Activated CD4-positive, alpha-beta T cell treated with anti-CD3 and anti-CD28 coated beads, Interleukin-2, amount 50 U/mL, for 16 hours (primary cell): ENCODE measurements around the gene TPSAB1.
"Not testable (repeated sequence)": the region's sequence is repeated elsewhere in the genome, so short reads cannot be mapped to it uniquely, and the experiment has no call there.

Experiments used
- DNase-seq: peaks from one replicate; pipeline ENCODE4 v3.0.0-alpha.2; 2020

TPSAB1 gene

DNA sequence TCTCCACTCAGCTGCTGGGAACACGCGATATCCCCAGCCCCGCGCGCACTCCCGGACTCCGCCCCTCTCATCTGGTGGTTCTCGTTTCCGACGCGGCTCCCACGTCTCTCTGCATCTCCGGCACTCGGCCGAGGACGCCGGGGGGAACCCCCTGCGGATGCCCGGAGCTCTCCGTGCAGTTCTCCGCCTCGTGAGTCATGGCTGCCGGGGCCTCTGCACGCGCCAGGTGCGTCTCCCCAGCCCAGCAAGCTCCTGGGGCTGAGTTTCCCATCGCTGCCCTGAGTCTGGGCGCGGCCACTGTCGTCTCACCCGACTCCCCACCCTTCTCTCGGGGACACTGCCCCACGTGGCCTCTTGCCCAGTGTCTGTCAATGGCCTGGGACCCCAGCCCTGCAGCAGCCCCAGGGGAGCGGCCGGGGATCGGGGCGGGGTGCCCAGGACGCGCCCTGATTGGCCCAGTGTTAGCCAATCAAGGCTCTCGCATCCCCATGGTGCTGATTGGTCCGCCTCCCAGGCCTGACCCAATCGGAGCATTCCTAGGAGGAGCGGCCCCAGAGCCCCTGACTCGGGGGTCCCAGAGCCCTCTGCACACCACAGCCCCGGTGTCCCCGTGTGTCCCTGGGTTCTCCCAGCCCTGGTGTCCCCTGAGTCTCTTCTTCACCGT, 13.3 kb downstream of the TPSAB1 start:
- not testable (repeated sequence) for DNase-seq

DNA sequence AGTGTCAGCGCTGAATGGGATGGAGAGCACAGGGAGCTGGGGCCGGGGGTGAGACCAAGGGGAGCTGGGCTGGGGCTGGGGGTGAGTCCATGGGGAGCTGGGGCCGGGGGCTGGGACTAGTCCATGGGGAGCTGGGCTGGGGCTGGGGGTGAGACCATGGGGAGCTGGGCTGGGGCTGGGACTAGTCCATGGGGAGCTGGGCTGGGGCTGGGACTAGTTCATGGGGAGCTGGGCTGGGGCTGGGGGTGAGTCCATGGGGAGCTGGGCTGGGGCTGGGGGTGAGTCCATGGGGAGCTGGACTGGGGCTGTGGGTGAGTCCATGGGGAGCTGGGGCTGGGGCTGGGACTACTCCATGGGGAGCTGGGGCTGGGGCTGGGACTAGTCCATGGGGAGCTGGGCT, 14.3 kb downstream of the TPSAB1 start:
- DNase-seq, result not testable (repeated sequence)

DNA sequence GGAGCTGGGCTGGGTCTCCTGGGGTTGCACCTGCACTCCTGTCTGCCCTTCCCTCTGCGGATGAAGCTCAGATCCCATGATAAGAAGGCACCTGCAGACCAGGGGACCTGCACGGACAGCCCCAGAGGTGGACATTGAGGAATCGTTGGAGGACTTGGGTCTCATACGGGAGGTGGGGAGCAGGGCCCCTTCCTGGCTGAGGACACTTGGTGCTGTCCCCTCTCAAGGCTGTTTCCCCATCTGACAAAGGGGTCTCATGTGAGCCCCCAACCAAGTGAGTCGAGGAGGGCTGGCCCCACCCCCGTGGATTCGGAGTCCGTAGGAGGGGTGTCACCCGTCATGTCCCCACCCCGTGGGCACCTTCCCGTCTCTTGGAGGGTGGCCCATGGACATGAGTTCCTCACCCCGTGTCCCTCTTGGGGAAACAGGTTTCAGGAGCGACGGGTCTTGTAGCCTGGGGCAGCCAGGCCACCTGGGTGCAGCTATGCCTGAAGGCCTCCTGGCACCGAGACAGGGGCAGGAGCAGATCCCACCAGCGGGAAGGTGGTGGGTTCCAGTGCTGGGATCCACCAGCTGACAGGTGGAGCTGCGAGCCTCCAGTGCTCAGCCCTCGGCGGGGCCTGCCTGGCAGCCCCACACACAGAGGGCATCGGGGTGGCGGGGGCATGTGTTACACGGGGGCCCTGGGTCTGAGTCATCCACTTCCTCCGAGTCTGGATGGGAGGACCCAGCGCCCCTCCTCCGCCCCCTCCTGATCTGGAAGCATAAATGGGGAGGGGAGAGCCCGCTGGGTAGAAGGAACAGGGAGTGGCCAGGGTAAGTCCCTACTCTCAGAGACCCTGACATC, 15.0 kb downstream of the TPSAB1 start, which contains the start of gene TPSD1:
TSS of gene TPSD1 (plus strand) at position 794 of the 847 bp plus-strand sequence. CDS start 212 bp downstream, outside the sequence.
- not testable (repeated sequence) for DNase-seq

DNA sequence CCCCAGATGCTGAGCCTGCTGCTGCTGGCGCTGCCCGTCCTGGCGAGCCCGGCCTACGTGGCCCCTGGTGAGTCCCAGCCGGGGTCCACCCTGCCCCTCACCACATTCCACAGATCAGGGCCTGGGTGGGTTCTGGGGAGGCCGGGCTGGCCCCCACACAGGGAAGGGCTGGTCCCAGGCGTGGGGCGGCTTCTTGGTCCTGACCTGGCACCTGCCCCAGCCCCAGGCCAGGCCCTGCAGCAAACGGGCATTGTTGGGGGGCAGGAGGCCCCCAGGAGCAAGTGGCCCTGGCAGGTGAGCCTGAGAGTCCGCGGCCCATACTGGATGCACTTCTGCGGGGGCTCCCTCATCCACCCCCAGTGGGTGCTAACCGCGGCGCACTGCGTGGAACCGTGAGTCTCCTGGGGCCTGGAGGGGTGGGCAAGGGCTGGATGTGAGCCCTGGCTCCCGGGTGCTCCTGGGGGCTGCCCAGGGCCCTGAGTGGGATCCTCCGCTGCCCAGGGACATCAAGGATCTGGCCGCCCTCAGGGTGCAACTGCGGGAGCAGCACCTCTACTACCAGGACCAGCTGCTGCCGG, 15.9 kb downstream of the TPSAB1 start:
- not testable (repeated sequence) for DNase-seq

DNA sequence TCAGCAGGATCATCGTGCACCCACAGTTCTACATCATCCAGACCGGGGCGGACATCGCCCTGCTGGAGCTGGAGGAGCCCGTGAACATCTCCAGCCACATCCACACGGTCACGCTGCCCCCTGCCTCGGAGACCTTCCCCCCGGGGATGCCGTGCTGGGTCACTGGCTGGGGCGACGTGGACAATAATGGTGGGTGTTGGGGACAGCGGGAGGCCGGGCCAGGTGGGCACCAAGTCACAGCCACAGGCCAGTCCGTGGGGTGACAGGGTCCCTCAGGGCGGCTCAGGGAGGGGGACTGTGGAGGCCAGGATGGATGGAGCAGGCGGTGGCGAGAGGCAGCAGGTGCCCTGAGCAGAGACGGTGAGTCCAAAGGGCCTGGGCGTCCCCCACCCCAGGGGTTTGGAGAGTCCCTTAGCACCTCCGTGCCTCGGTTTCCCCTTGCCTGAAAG, 16.4 kb downstream of the TPSAB1 start:
- no peak for DNase-seq

DNA sequence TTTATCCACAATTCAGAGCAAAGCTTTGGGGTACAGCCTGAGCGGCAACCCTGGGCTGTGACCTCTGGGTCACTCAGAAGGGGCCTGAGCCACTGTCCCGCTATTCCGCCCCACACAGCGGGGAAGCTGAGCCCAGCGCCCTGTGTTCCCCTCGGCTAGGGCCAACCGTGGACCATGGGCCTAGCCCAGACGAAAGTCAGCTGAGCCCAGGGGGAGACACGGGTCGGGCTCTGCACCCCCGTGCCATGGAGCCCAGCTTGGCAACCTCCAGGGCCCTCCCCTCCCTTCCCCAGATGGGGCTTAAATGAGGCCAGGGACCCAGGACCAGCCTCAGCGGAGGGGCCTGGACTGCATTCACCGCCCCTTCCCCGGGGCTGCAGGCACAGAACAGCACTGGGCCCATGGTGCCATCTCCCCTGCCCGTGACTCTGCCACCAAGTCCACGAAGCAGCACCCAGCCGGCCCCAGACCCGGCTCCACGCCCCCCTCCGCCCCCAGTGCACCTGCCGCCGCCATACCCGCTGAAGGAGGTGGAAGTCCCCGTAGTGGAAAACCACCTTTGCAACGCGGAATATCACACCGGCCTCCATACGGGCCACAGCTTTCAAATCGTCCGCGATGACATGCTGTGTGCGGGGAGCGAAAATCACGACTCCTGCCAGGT, 17.2 kb downstream of the TPSAB1 start:
- DNase-seq, result no peak

DNA sequence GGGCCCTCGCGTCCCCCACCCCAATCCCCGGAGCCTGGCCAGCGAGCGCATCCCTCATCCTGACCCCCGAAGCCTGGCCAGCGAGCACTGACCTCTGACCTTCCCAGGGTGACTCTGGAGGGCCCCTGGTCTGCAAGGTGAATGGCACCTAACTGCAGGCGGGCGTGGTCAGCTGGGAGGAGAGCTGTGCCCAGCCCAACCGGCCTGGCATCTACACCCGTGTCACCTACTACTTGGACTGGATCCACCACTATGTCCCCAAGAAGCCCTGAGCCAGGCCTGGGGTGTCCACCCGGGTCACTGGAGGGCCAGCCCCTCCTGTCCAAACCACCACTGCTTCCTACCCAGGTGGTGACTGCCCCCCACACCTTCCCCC, 17.7 kb downstream of the TPSAB1 start:
- DNase-seq, result no peak

DNA sequence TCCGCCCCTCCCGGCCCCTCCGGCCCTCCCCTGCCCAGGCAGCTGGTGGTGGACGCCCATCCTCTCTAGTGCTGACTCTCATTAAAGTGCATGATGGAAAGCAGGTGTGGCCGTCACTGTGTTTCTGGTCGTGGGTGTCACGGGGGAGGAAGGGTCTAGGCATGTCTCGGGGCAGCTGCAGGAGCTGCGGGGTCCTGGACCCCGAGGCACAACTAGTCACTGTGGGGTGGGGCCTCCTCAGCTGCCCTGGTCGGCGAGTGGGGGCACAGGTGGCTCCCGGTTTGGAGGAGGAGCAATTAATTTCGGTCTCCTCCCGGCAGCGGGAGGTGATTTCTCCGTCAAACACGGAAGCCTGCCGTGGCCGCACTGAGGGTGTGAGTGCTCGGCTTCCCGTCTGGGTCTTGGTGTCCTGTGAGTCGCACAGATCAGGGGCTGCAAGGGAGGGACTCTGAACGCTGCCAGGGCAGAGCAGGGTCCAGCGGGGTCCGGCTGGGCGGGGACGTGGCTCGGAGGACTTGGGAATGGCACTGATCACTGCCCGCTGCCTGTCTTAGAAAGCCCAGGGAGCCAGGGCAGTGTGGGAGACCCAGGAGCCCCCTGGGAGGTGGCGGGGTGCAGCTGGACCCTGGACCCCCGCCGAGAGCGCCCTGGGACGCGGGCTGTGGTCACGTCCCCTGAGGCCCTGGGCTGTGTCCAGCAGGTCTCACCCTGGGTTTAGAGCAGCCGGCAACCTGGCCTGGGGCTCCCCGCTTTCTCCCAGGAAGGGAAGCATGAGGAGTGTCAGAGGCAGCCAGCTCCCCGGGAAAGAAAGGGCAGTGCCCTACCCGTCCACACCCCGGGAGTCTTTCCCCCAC, 18.6 kb downstream of the TPSAB1 start:
- DNase-seq, result no peak

DNA sequence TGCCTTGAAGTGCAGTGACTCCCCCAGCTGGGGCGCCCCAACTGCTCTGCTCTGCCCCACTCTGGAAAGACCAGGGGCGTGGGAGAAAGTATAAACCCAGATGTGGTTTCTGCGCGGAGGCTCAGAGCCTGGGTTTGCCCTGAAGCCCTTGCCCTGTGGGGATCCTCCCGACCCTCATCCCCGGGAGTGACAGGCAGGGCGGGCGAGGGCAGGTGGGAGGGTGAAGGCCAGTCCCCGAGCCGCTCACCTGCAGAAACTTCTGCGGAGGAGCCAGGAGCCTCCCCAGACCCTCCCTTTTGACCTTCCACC, 19.2 kb downstream of the TPSAB1 start:
- no peak for DNase-seq

DNA sequence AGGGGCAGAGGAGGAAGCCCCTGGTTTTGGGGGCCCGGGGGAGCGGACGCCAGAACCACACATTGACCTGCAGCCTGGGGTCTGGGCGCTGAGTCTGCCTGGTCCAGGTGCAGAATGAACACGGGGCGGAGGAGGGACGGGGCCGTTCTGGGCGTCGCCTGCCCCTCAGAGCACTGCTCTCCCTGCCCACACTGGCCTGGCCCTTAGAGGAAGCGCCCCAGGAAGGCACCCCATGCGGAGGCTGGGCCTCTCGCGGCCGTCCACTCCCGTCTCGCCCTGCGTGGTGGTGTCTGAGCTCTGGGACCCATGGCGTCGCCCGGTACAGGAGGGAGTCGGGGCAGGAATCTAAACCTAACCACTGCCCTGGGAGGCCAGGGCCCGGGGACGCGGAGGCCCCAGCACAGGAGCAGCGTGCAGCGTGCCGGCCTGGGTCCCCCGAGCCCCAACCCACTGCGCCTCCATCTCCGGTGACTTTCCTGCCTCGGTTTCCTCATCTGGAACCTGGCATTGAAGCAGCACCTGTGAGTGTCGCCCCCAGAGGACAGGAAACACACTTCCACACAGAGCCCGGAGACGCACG, 19.7 kb downstream of the TPSAB1 start:
- DNase-seq, result no peak

DNA sequence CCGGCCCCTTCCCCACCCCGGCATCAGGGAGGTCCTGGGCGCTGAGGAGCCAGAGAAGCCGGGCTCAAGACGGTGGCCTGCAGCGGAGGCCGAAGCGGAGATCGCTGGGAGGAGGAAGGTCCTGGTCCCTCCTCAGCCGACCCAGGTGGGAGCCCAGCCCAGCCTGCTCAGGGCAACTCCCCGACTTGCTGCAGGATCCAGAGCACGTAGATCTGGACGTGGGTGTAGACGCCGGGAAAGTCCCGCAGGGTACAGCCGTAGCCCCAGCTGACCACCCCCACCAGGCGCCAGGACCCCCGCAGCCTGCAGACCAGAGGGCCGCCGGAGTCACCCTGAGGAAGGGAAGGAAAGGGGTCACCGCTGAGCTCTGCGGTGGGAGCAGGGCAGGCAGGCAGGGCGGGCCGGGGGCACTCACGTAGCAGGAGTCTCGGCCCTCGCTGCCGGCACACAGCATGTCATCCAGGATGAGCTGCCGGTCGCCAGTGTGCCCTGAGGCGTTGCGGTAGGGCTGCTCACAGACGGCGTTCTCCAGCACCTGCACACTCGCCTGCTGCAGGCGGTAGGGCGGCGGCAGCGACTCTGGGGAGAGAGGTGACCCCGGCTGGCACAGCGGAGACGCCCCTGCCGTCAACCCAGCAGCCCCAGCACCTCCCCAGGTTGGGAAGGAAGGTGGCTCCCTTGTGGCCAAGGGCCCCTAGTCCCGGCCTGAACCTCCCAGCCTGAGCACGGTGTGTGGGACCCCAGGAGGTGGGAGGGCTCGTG, 20.8 kb downstream of the TPSAB1 start:
- no peak for DNase-seq

DNA sequence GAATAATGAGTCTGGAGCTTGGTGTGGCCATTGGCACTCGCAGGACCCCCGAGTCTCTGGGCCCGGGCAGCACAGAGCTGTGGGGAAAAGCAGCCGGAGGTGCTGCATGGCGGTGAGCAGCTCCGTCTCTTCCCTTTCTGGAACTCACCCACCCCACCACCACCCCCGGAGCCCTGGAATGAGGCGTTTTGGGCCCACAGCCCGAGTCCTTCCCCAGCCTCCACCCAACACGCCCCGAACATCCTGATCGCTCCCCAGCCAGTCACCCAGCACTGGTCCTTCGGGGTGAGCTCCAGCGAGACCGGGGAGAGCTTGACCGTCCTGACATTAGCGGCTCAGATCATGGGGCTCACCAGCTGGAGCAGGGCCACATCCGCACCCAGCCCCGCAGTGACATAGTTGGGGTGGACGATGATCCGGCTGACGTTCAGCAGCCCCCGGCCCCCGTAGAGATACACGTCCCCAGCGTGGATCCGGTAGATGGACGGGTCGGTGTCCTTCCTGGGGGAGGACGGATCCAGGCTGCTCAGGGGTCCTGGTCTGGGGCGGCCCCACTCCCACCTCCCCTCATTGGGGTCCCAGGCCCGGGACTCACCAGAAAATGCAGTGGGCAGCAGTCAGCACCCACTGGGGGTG, 21.8 kb downstream of the TPSAB1 start:
- DNase-seq, result no peak

DNA sequence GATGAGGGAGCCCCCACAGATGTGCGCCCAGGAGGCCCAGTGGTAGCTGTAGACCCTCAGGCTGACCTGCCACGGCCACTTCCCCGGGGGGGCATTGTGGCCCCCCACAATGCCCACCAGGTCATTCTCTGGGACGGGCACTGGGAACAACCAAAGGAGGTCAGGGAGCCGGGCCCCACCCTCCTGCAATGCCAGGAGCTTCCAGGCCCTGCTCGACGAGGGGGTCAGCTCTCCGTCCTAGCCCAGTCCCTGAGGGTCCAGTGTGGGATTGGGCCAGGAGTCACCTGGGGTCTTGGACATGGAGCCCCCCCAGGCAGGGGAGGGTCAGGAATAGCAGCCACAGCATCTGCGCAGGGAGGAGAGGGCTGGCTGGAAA, 22.3 kb downstream of the TPSAB1 start:
- no peak for DNase-seq

DNA sequence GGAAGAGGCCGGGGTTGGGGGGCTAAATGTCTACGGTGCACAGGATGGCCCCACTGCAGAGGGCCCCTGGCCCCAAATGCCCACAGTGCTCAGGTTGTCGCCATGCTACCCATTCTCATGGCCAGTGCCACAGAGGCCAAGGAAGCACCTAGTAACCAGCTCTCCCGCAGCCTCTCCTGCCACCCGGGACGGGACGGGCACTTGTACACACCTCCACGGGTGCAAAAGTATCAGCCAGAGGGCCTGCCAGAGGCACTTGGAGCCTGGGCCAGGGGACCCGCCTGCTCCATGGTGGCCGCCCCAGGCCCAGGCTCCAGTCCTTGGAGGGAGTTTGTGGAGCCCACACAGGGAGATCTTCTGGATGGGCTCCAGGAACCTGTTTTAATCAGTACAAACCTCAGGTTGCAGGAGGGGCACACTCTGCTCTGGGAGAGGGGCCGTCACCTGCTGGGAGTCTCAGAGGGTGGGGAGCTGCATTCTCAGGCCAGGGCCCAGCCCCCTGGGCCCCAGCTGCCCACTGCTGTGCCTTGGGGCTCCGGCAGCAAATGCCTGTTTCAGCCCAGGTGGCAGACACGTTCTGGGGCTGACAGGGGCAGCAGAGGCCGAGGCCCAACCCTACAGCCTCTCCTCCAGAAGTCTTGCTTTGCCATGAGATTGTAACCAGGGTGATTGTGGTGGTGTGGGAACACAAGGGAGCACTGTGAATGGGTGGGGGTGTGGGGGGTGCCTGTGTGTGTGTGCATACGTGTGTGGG, 23.3 kb downstream of the TPSAB1 start:
- DNase-seq, result no peak

DNA sequence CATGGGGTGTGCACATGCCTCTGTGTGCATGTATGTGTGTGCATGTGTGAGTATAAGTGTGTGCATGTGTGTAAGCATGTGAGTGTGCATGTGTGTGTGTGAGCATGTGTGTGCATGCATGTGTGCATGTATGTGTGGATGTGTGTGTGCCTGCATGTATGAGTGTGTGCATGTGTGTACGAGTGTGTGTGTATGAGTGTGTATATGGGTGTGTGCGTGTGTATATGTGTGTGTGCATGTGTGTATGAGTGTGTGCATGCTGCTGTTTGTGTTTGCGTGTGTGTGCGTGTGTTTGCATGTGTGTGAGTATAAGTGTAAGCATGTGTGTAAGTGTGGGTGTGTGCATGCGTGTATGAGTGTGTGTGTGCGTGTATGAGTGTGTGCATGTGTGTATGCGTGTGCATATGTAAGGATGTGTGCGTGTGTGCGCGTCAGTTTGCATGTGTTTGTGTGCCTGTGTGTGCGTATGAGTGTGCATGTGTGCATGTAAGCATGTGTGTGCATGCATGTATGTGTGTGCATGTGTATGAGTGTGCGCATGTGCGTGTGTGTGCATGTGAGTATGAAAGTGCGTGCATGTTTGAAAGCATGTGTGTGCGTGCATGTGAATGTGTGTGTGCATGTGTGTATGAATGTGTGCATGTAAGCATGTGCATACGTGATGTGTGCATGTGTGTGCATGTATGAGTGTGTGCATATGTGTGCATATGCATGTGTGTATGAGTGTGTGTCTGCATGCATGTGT, 24.0 kb downstream of the TPSAB1 start:
- no peak for DNase-seq

DNA sequence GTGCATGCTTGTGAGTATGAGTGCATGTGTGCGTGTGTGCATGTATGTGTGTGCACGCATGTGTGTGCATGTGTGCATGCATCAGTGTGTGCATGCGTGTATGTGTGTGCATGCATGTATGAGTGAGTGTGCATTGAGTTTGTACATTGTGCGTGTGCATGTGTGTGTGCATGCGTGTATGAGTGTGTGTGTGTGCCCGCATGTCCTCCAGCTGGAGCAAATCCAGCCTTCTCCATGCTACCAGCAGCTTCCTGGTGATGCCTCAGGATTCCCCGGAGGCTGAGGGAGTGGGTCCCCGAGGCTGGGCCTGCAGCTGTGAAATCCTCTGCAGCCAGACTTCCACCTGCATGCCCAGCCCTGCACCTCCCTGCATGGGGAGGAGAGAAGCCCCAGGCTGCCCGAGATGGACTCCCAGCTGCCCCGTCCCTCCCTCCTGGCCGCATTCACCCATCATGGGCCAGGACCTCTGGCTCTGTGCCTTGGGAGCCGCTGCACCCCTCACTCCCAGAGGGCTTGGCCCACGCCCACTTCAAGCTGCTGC, 24.7 kb downstream of the TPSAB1 start:
- no peak for DNase-seq

DNA sequence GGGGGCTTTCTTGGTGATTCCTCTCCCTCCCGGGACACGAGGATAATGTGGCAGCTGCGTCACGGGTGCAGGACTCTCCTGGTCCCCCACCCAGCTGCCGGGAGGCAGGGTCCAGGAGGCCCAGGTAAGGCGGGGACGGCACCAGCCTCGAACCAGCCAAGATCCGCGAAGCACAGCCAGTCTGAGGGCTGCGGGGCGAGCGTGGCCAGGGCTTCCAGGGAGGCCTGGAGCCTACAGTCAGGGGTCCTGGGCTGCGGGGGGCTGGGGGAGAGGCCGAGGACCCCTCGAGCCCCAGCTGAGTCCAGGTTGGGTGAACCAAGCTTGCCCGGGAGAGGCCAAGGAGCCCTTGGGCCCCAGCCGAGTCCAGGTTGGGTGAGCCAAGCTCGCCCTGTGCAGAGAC, 25.3 kb downstream of the TPSAB1 start:
- DNase-seq, result no peak

DNA sequence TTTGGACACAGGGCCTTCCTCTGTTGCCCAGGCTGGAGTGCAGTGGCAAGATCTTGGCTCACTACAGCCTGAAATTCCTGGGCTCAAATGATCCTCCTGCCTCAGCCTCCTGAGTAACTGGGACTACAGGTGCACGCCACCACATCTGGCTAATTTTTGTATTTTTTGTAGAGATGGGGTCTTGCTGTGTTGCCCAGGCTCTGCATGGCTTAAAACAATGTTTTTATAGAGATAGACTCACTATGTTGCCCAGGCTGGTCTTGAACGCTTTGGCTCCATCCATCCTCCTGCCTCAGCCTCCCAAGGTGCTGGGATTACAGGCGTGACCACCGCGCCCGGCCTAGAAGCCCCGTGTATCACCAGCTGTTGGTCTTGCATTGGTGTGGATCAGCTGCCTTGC, 28.9 kb downstream of the TPSAB1 start:
- DNase-seq, result not testable (repeated sequence)

DNA sequence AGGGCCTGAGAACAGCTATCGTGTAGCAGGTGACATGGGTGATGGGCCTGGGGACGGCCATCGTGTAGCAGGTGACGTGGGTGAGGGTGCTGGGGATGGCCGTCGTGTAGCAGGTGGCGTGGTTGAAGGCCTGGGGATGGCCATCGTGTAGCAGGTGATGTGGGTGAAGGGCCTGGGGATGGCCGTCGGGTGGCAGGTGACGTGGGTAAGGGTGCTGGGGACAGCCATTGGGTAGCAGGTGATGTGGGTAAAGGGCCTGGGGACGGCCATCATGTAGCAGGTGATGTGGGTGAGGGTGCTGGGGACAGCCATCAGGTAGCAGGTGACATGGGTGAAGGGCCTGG, 30.8 kb downstream of the TPSAB1 start:
- no peak for DNase-seq
